ENCODE data around the gene TTPAL. TPM values are rescaled to one million over a fixed set of nuclear protein-coding genes. Genes with fewer than 3 reads are reported as not detected.

The TTPAL gene
- total and polyA plus RNA-seq, 9 of the 15 experiments (the other 6 are each of a cell fraction or from before 2014, with no cell fraction given), result 1.1 to 7.0 (median 2.6) TPM

GRCh38 chr20:44475694-44476560, at the start of gene TTPAL (continued):
- no peak for TF ChIP-seq NUFIP1 (IDR thresholded peaks at IDR 0.05; ENCODE audit: partially characterized antibody)
- TF ChIP-seq FOXA1 (IDR thresholded peaks at IDR 0.05; ENCODE audit: borderline replicate concordance), result no peak; the same call in 1 of the 2 replicates
- no peak for TF ChIP-seq ZBTB26 (CRISPR knock-in tag; IDR thresholded peaks at IDR 0.05)
- TF ChIP-seq ZNF124 (CRISPR knock-in tag; IDR thresholded peaks at IDR 0.05), result no peak
- no peak for TF ChIP-seq COPS2 (conservative IDR thresholded peaks at IDR 0.05)
- TF ChIP-seq BMI1 (IDR thresholded peaks at IDR 0.05; ENCODE audit: low read length), result no peak
- TF ChIP-seq SIN3B (IDR thresholded peaks at IDR 0.05; ENCODE audit: low read depth), result peak; percentile 55; the same call in 1 of the 2 replicates
- no peak for TF ChIP-seq ESRRB (CRISPR knock-in tag; IDR thresholded peaks at IDR 0.05; ENCODE audit: borderline replicate concordance)
- no peak for TF ChIP-seq ZNF79 (CRISPR knock-in tag; IDR thresholded peaks at IDR 0.05; ENCODE audit: low read depth)
- peak; percentile 84 for TF ChIP-seq ETV5 (CRISPR knock-in tag; IDR thresholded peaks at IDR 0.05; ENCODE audit: low read depth)
- no peak for TF ChIP-seq PRMT5 (CRISPR knock-in tag; IDR thresholded peaks at IDR 0.05)
- TF ChIP-seq ZKSCAN8 (CRISPR knock-in tag; IDR thresholded peaks at IDR 0.05), result no peak
- no peak for TF ChIP-seq FOSL1 (tag; conservative IDR thresholded peaks at IDR 0.05)
- TF ChIP-seq NR4A1 (CRISPR knock-in tag; IDR thresholded peaks at IDR 0.05), result no peak
- no peak for TF ChIP-seq NR4A1 (tag; IDR thresholded peaks at IDR 0.05)
- TF ChIP-seq ARID2 (IDR thresholded peaks at IDR 0.05), result no peak
- TF ChIP-seq UBTF (IDR thresholded peaks at IDR 0.05; ENCODE audit: borderline replicate concordance in 1 of 2, low read depth in 2 of 2, low read length in 2 of 2), result 0 out of 4 replicates have a peak, but pooled peaks have one; percentile 19 to 38
- no peak for TF ChIP-seq GTF2A2 (tag; IDR thresholded peaks at IDR 0.05)
- TF ChIP-seq PRPF4 (IDR thresholded peaks at IDR 0.05; ENCODE audit: insufficient read depth, low read depth, low read length, poor library complexity, severe bottlenecking), result no peak
- TF ChIP-seq HMG20A (CRISPR knock-in tag; conservative IDR thresholded peaks at IDR 0.05), result no peak
- no peak for TF ChIP-seq MCM5 (IDR thresholded peaks at IDR 0.05; ENCODE audit: low read depth)
- TF ChIP-seq STAG1 (CRISPR knock-in tag; IDR thresholded peaks at IDR 0.05; ENCODE audit: borderline replicate concordance), result no peak
- peak; percentile 93 for TF ChIP-seq PHF20 (IDR thresholded peaks at IDR 0.05; ENCODE audit: partially characterized antibody)
- 0 out of 2 replicates have a peak, but pooled peaks have one; percentile 2 for TF ChIP-seq SMC3 (conservative IDR thresholded peaks at IDR 0.05; ENCODE audit: insufficient read depth, low read depth, low read length)
- TF ChIP-seq CREB1 (IDR thresholded peaks at IDR 0.05), result peak; percentile 86
- peak; percentile 93 for TF ChIP-seq CREB1 (CRISPR knock-in tag; IDR thresholded peaks at IDR 0.05)
- TF ChIP-seq EHMT2 (IDR thresholded peaks at IDR 0.05), result no peak
- TF ChIP-seq KAT2B (IDR thresholded peaks at IDR 0.05; ENCODE audit: low read depth, low read length), result no peak
- no peak for TF ChIP-seq TRIM28 (IDR thresholded peaks at IDR 0.05)

Data from K562 (cell line).